ENCODE measurements around the gene WWC1.
"Not testable (repeated sequence)": the region's sequence is repeated elsewhere in the genome, so short reads cannot be mapped to it uniquely, and the experiment has no call there.

The WWC1 gene

GRCh38 chr5:168308976-168309598, 17.6 kb downstream of the WWC1 start:
- no peak for DNase-seq (ENCODE audit: low read depth, low spot score)

GRCh38 chr5:168310541-168310940, 19.1 kb downstream of the WWC1 start:
- not testable (repeated sequence) for DNase-seq (ENCODE audit: low read depth, low spot score)

- no peak for DNase-seq (ENCODE audit: low read depth, low spot score)
Observed at GRCh38 chr5:168311061-168311566, 19.7 kb downstream of the WWC1 start.

- DNase-seq (ENCODE audit: low read depth, low spot score): no peak
Observed at GRCh38 chr5:168312606-168313295, 21.3 kb downstream of the WWC1 start.

- DNase-seq (ENCODE audit: low read depth, low spot score): no peak
Observed at GRCh38 chr5:168313596-168314204, 22.3 kb downstream of the WWC1 start.

- DNase-seq (ENCODE audit: low read depth, low spot score): no peak
Observed at GRCh38 chr5:168314735-168315411, 23.4 kb downstream of the WWC1 start.

GRCh38 chr5:168315416-168316138, 24.1 kb downstream of the WWC1 start:
- no peak for DNase-seq (ENCODE audit: low read depth, low spot score)

- DNase-seq (ENCODE audit: low read depth, low spot score): no peak
Observed at GRCh38 chr5:168316139-168316578, 24.7 kb downstream of the WWC1 start.

GRCh38 chr5:168317096-168317520, 25.7 kb downstream of the WWC1 start:
- DNase-seq (ENCODE audit: low read depth, low spot score): no peak

- no peak for DNase-seq (ENCODE audit: low read depth, low spot score)
Observed at GRCh38 chr5:168317521-168318147, 26.2 kb downstream of the WWC1 start.

- DNase-seq (ENCODE audit: low read depth, low spot score): no peak
Observed at GRCh38 chr5:168318240-168318639, 26.8 kb downstream of the WWC1 start.

GRCh38 chr5:168319774-168320173, 28.3 kb downstream of the WWC1 start:
- DNase-seq (ENCODE audit: low read depth, low spot score): no peak

- no peak for DNase-seq (ENCODE audit: low read depth, low spot score)
Observed at GRCh38 chr5:168320805-168321204, 29.4 kb downstream of the WWC1 start.

GRCh38 chr5:168324859-168325630, 33.6 kb downstream of the WWC1 start:
- DNase-seq (ENCODE audit: low read depth, low spot score): no peak

- DNase-seq (ENCODE audit: low read depth, low spot score): no peak
Observed at GRCh38 chr5:168327019-168327421, 35.6 kb downstream of the WWC1 start.

- no peak for DNase-seq (ENCODE audit: low read depth, low spot score)
Observed at GRCh38 chr5:168327451-168327850, 36.0 kb downstream of the WWC1 start.

GRCh38 chr5:168327994-168328393, 36.5 kb downstream of the WWC1 start:
- no peak for DNase-seq (ENCODE audit: low read depth, low spot score)

- no peak for DNase-seq (ENCODE audit: low read depth, low spot score)
Observed at GRCh38 chr5:168328814-168329213, 37.4 kb downstream of the WWC1 start.

GRCh38 chr5:168329302-168329701, 37.9 kb downstream of the WWC1 start:
- DNase-seq (ENCODE audit: low read depth, low spot score): no peak

GRCh38 chr5:168332042-168332441, 40.6 kb downstream of the WWC1 start:
- DNase-seq (ENCODE audit: low read depth, low spot score): no peak
